ENCODE measurements around the gene ZNF761.
"Not testable (repeated sequence)": the region's sequence is repeated elsewhere in the genome, so short reads cannot be mapped to it uniquely, and the experiment has no call there.

ZNF761 gene

DNA sequence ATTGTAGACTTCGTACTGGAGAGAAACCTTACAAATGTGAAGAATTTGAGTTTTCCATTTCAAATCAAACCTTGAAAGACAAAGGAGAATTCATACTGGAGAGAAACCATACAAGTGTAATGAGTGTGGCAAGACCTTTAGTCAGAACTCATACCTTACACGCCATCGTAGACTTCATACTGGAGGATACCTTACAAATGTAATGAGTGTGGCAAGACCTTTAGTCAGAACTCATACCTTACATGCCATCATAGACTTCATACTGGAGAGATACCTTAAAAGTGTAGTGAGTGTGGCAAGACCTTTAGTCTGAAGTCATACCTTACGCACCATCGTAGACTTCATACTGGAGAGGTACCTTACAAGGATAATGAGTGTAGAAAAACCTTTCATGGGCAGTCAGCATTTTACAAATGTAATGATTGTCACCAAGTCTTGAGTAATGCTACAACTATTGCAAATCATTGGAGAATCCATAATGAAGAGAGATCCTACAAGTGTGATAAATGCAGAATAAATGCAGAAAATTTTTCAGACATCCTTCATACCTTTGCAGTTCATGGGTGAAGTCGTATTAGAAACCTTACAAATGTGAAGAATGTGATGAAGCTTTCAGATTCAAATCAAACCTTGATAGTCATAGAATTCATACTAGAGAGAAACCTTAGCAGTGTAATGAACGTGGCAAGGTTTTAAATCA lies 22.1 kb upstream of the ZNF761 start:
- TF ChIP-seq CTCF (IDR thresholded peaks at IDR 0.05; ENCODE audit: insufficient read depth, low read length, poor library complexity, severe bottlenecking): no peak
- TF ChIP-seq EZH2phosphoT487 (conservative IDR thresholded peaks at IDR 0.05; ENCODE audit: low read length): no peak
- Histone ChIP-seq H3K79me2 (ENCODE audit: insufficient read depth, low read length) (no peaks in the 10 kb centered on the region), H3K27ac (ENCODE audit: low read depth, low read length) (no peak overlapping the region), H3K27me3 (ENCODE audit: low read length) (no peaks in the 10 kb centered on the region), H3K9me2 (replicated peaks; ENCODE audit: insufficient read depth, low read length) (no peaks in the 10 kb centered on the region), H3F3A (ENCODE audit: insufficient read depth) (no peaks in the 10 kb centered on the region), H3K4me3 (ENCODE audit: insufficient read depth, low read length, poor library complexity, severe bottlenecking) (no peak overlapping the region), H3K36me3 (ENCODE audit: low read length) (peaks cover 40% of the 10 kb centered on the region), H3K9ac (ENCODE audit: low read length) (no peak overlapping the region), H3K4me2 (ENCODE audit: low read depth, low read length, poor library complexity, severe bottlenecking) (no peak overlapping the region), H2AFZ (ENCODE audit: low read depth, low read length, severe bottlenecking) (no peak overlapping the region), H4K20me1 (ENCODE audit: low read depth, low read length) (no peaks in the 10 kb centered on the region), H3K9me3 (ENCODE audit: insufficient read depth, low read length) (peaks cover 36% of the 10 kb centered on the region; the same call in 1 of the 2 replicates)

- H3K27me3 ChIP-seq (ENCODE audit: low read length); H3K36me3 ChIP-seq (ENCODE audit: low read length); H3K9me2 ChIP-seq (replicated peaks; ENCODE audit: insufficient read depth, low read length); H3K4me3 ChIP-seq (ENCODE audit: insufficient read depth, low read length, poor library complexity, severe bottlenecking); H3F3A ChIP-seq (ENCODE audit: insufficient read depth); H2AFZ ChIP-seq (ENCODE audit: low read depth, low read length, severe bottlenecking); H3K9me3 ChIP-seq (ENCODE audit: insufficient read depth, low read length); H3K9ac ChIP-seq (ENCODE audit: low read length); H3K4me2 ChIP-seq (ENCODE audit: low read depth, low read length, poor library complexity, severe bottlenecking); H4K20me1 ChIP-seq (ENCODE audit: low read depth, low read length); H3K27ac ChIP-seq (ENCODE audit: low read depth, low read length); H3K79me2 ChIP-seq (ENCODE audit: insufficient read depth, low read length): not testable (repeated sequence)
Measured at GRCh38 chr19:53420520-53421315, 11.1 kb upstream of the ZNF761 start.

- Histone ChIP-seq H3K36me3 (ENCODE audit: low read length) (no peaks in the 10 kb centered on the region), H2AFZ (ENCODE audit: low read depth, low read length, severe bottlenecking) (no peak overlapping the region), H4K20me1 (ENCODE audit: low read depth, low read length) (no peaks in the 10 kb centered on the region), H3K27me3 (ENCODE audit: low read length) (no peaks in the 10 kb centered on the region), H3K79me2 (ENCODE audit: insufficient read depth, low read length) (no peaks in the 10 kb centered on the region), H3K9me3 (ENCODE audit: insufficient read depth, low read length) (no peaks in the 10 kb centered on the region), H3K4me2 (ENCODE audit: low read depth, low read length, poor library complexity, severe bottlenecking) (no peak overlapping the region), H3K9ac (ENCODE audit: low read length) (no peak overlapping the region), H3K27ac (ENCODE audit: low read depth, low read length) (no peak overlapping the region), H3K4me3 (ENCODE audit: insufficient read depth, low read length, poor library complexity, severe bottlenecking) (no peak overlapping the region), H3F3A (ENCODE audit: insufficient read depth) (no peaks in the 10 kb centered on the region), H3K9me2 (replicated peaks; ENCODE audit: insufficient read depth, low read length) (no peaks in the 10 kb centered on the region)
- no peak for TF ChIP-seq EZH2phosphoT487 (conservative IDR thresholded peaks at IDR 0.05; ENCODE audit: low read length)
- no peak for TF ChIP-seq CTCF (IDR thresholded peaks at IDR 0.05; ENCODE audit: insufficient read depth, low read length, poor library complexity, severe bottlenecking)
Measured at GRCh38 chr19:53422551-53422950, 9.2 kb upstream of the ZNF761 start.

DNA sequence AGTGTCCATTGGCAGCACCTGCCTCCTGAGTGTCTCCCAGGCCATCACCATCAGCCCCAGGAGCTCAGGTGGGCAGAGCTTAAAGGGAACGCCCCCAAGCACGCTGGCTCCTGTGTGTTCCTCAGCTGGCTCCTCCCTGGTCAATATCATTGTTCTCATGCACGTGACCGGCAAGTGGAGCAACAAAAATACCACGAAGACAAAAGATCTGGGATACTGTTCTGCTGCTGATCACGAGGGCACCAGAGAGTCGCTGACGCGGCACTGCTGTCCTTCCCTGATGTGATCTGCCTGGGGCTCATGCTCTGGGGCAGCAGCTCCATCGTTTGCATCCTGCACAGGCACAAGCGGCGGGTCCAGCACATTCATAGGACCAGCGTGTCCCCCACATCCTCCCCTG lies 8.7 kb upstream of the ZNF761 start:
- H3K79me2 ChIP-seq (ENCODE audit: insufficient read depth, low read length); H3F3A ChIP-seq (ENCODE audit: insufficient read depth); H3K27me3 ChIP-seq (ENCODE audit: low read length); H3K36me3 ChIP-seq (ENCODE audit: low read length); H3K9me3 ChIP-seq (ENCODE audit: insufficient read depth, low read length); H4K20me1 ChIP-seq (ENCODE audit: low read depth, low read length); H3K4me2 ChIP-seq (ENCODE audit: low read depth, low read length, poor library complexity, severe bottlenecking); H3K9ac ChIP-seq (ENCODE audit: low read length); H3K27ac ChIP-seq (ENCODE audit: low read depth, low read length); H2AFZ ChIP-seq (ENCODE audit: low read depth, low read length, severe bottlenecking); H3K9me2 ChIP-seq (replicated peaks; ENCODE audit: insufficient read depth, low read length); H3K4me3 ChIP-seq (ENCODE audit: insufficient read depth, low read length, poor library complexity, severe bottlenecking): not testable (repeated sequence)

- H3K79me2 ChIP-seq (ENCODE audit: insufficient read depth, low read length); H3F3A ChIP-seq (ENCODE audit: insufficient read depth); H2AFZ ChIP-seq (ENCODE audit: low read depth, low read length, severe bottlenecking); H3K9ac ChIP-seq (ENCODE audit: low read length); H3K27ac ChIP-seq (ENCODE audit: low read depth, low read length); H3K9me3 ChIP-seq (ENCODE audit: insufficient read depth, low read length); H3K9me2 ChIP-seq (replicated peaks; ENCODE audit: insufficient read depth, low read length); H3K4me3 ChIP-seq (ENCODE audit: insufficient read depth, low read length, poor library complexity, severe bottlenecking); H4K20me1 ChIP-seq (ENCODE audit: low read depth, low read length); H3K36me3 ChIP-seq (ENCODE audit: low read length); H3K4me2 ChIP-seq (ENCODE audit: low read depth, low read length, poor library complexity, severe bottlenecking); H3K27me3 ChIP-seq (ENCODE audit: low read length): not testable (repeated sequence)
Measured at GRCh38 chr19:53423680-53424079, 8.1 kb upstream of the ZNF761 start.

Data from SU-DHL-6 (cell line).